Activated CD4-positive, alpha-beta memory T cell treated with anti-CD3 and anti-CD28 coated beads, Interleukin-2, amount 10 ng/mL, durations not matched to agents 7 days and 5 days (primary cell): ENCODE measurements around the gene P2RY2. TPM values are rescaled to one million over a fixed set of nuclear protein-coding genes. Genes with fewer than 3 reads are reported as not detected.

Experiments
- CTCF ChIA-PET: fragments of 350-600 bp; sonication (Branson Sonifier 250); formaldehyde crosslinking; loops from one replicate; lab custom pipeline; 2021; ENCODE audit warnings: antibody characterized with exemption, inconsistent platforms; lab: Charles Lee
- POLR2A ChIA-PET: fragments of 350-600 bp; sonication (Branson Sonifier 250); formaldehyde crosslinking; loops from one replicate; lab custom pipeline; 2021; ENCODE audit warnings: antibody characterized with exemption; lab: Charles Lee
- DNase-seq: peaks from one replicate; pipeline ENCODE4 v3.0.0-alpha.2; 2020
- H3K27ac Mint-ChIP-seq: one replicate; pipeline ENCODE4 v1.8.0; 2021; ENCODE audit warnings: mild to moderate bottlenecking, mixed read lengths
- H3K27me3 Mint-ChIP-seq: one replicate; pipeline ENCODE4 v1.8.0; 2021; ENCODE audit warnings: mixed read lengths
- H3K36me3 Mint-ChIP-seq: one replicate; pipeline ENCODE4 v1.8.0; 2021; ENCODE audit warnings: low read depth, mixed read lengths
- H3K4me1 Mint-ChIP-seq: one replicate; pipeline ENCODE4 v1.8.0; 2021; ENCODE audit warnings: mixed read lengths
- H3K4me3 Mint-ChIP-seq: one replicate; pipeline ENCODE4 v1.8.0; 2021; ENCODE audit warnings: mild to moderate bottlenecking, mixed read lengths
- H3K9me3 Mint-ChIP-seq: one replicate; pipeline ENCODE4 v1.8.0; 2021; ENCODE audit warnings: mixed read lengths
- total RNA-seq, 2 experiments: library from RNA; stranded (reverse); gene quantifications; one replicate each; pipeline ENCODE4 v1.2.3, GENCODE V29; 2021

Gene P2RY2
- total RNA-seq, 2 experiments from 2014 or later = not detected

GRCh38 chr11:73201249-73201648 lies 16.8 kb upstream of the P2RY2 start:
- no peak for DNase-seq
- Mint-ChIP-seq H3K4me3 (no peak overlapping the region), H3K36me3 (no peaks in the 10 kb centered on the region), H3K27ac (no peak overlapping the region), H3K9me3 (no peaks in the 10 kb centered on the region), H3K27me3 (peaks cover 20% of the 10 kb centered on the region), H3K4me1 (peaks cover 9% of the 10 kb centered on the region)
- POLR2A ChIA-PET = no interaction called here
- CTCF ChIA-PET = no interaction called here

- Mint-ChIP-seq H3K9me3 (no peaks in the 10 kb centered on the region), H3K27me3 (peaks cover 23% of the 10 kb centered on the region), H3K4me3 (no peak overlapping the region), H3K27ac (no peak overlapping the region), H3K4me1 (peaks cover 9% of the 10 kb centered on the region), H3K36me3 (no peaks in the 10 kb centered on the region)
- POLR2A ChIA-PET = no interaction called here
- CTCF ChIA-PET = interaction anchor here (0.6 kb wide), 1 partner anchor 15 kb away, joined by 3 read pairs; no protein-coding TSS in a partner anchor
- no peak for DNase-seq
These were observed 15.9 kb upstream of the P2RY2 start for GRCh38 chr11:73201888-73202780.

GRCh38 chr11:73203322-73203721 lies 14.8 kb upstream of the P2RY2 start:
- Mint-ChIP-seq H3K4me1 (peaks cover 9% of the 10 kb centered on the region), H3K9me3 (no peaks in the 10 kb centered on the region), H3K27me3 (peaks cover 23% of the 10 kb centered on the region), H3K36me3 (no peaks in the 10 kb centered on the region), H3K4me3 (no peak overlapping the region), H3K27ac (no peak overlapping the region)
- POLR2A ChIA-PET = no interaction called here
- DNase-seq = no peak
- CTCF ChIA-PET = no interaction called here

GRCh38 chr11:73203790-73204189 lies 14.3 kb upstream of the P2RY2 start:
- no peak overlapping the region for H3K27ac Mint-ChIP-seq

GRCh38 chr11:73204711-73205121 lies 13.4 kb upstream of the P2RY2 start:
- Mint-ChIP-seq H3K4me1 (peaks cover 9% of the 10 kb centered on the region), H3K36me3 (no peaks in the 10 kb centered on the region), H3K9me3 (no peaks in the 10 kb centered on the region), H3K27me3 (peaks cover 21% of the 10 kb centered on the region), H3K27ac (no peak overlapping the region), H3K4me3 (no peak overlapping the region)
- no peak for DNase-seq
- ChIA-PET POLR2A (interaction anchor here (0.7 kb wide), 1 partner anchor 28 kb away, joined by 3 read pairs; no protein-coding TSS in a partner anchor), CTCF (no interaction called here)

More at GRCh38 chr11:73203790-73204189, 14.3 kb upstream of the P2RY2 start:
- no peak overlapping the region for H3K4me3 Mint-ChIP-seq
- no peaks in the 10 kb centered on the region for H3K36me3 Mint-ChIP-seq
- ChIA-PET POLR2A (no interaction called here), CTCF (no interaction called here)
- peaks cover 9% of the 10 kb centered on the region for H3K4me1 Mint-ChIP-seq
- H3K9me3 Mint-ChIP-seq = no peaks in the 10 kb centered on the region
- peaks cover 21% of the 10 kb centered on the region for H3K27me3 Mint-ChIP-seq
- no peak for DNase-seq

GRCh38 chr11:73205661-73206343 lies 12.3 kb upstream of the P2RY2 start:
- DNase-seq = no peak
- CTCF ChIA-PET = interaction anchor here (1.4 kb wide), 1 partner anchor 1181 kb away, joined by 3 read pairs; no protein-coding TSS in a partner anchor
- POLR2A ChIA-PET = no interaction called here
- H3K9me3 Mint-ChIP-seq = no peaks in the 10 kb centered on the region
- H3K4me3 Mint-ChIP-seq = no peak overlapping the region
- peaks cover 18% of the 10 kb centered on the region for H3K27me3 Mint-ChIP-seq
- H3K4me1 Mint-ChIP-seq = peaks cover 9% of the 10 kb centered on the region
- no peaks in the 10 kb centered on the region for H3K36me3 Mint-ChIP-seq
- H3K27ac Mint-ChIP-seq = no peak overlapping the region

GRCh38 chr11:73206801-73207200 lies 11.3 kb upstream of the P2RY2 start:
- DNase-seq = no peak
- H3K27me3 Mint-ChIP-seq = peaks cover 18% of the 10 kb centered on the region
- H3K4me1 Mint-ChIP-seq = peaks cover 9% of the 10 kb centered on the region
- no peak overlapping the region for H3K27ac Mint-ChIP-seq
- ChIA-PET CTCF (interaction anchor here (1.2 to 1.4 kb wide), 2 partner anchors 10 to 1182 kb away, joined by 3 read pairs; no protein-coding TSS in a partner anchor), POLR2A (no interaction called here)
- no peak overlapping the region for H3K4me3 Mint-ChIP-seq
- H3K36me3 Mint-ChIP-seq = no peaks in the 10 kb centered on the region
- H3K9me3 Mint-ChIP-seq = no peaks in the 10 kb centered on the region

GRCh38 chr11:73209892-73210291 lies 8.2 kb upstream of the P2RY2 start:
- H3K4me1 Mint-ChIP-seq = peaks cover 5% of the 10 kb centered on the region
- H3K27ac Mint-ChIP-seq = no peak overlapping the region
- POLR2A ChIA-PET = no interaction called here
- no peaks in the 10 kb centered on the region for H3K9me3 Mint-ChIP-seq
- no peak for DNase-seq
- CTCF ChIA-PET = no interaction called here
- no peak overlapping the region for H3K4me3 Mint-ChIP-seq
- H3K36me3 Mint-ChIP-seq = no peaks in the 10 kb centered on the region
- peaks cover 18% of the 10 kb centered on the region for H3K27me3 Mint-ChIP-seq

GRCh38 chr11:73210916-73211667 lies 7.0 kb upstream of the P2RY2 start:
- no peaks in the 10 kb centered on the region for H3K4me1 Mint-ChIP-seq
- CTCF ChIA-PET = interaction anchor here (0.7 to 1.1 kb wide), 2 partner anchors 33 to 67 kb away, joined by 3 to 5 read pairs; no protein-coding TSS in a partner anchor

GRCh38 chr11:73213196-73214143 lies 4.6 kb upstream of the P2RY2 start:
- POLR2A ChIA-PET = no interaction called here
- Mint-ChIP-seq H3K9me3 (no peaks in the 10 kb centered on the region), H3K4me3 (no peak overlapping the region), H3K27me3 (peaks cover 11% of the 10 kb centered on the region), H3K36me3 (no peaks in the 10 kb centered on the region), H3K4me1 (peaks cover 5% of the 10 kb centered on the region), H3K27ac (no peak overlapping the region)
- CTCF ChIA-PET = no interaction called here
- DNase-seq = no peak

More at GRCh38 chr11:73210916-73211667, 7.0 kb upstream of the P2RY2 start:
- H3K27me3 Mint-ChIP-seq = peaks cover 10% of the 10 kb centered on the region
- H3K27ac Mint-ChIP-seq = no peak overlapping the region
- no peak overlapping the region for H3K4me3 Mint-ChIP-seq
- H3K36me3 Mint-ChIP-seq = no peaks in the 10 kb centered on the region
- POLR2A ChIA-PET = no interaction called here
- no peak for DNase-seq
- no peaks in the 10 kb centered on the region for H3K9me3 Mint-ChIP-seq

- POLR2A ChIA-PET = no interaction called here
- CTCF ChIA-PET = no interaction called here
- peaks cover 8% of the 10 kb centered on the region for H3K4me1 Mint-ChIP-seq
- no peaks in the 10 kb centered on the region for H3K36me3 Mint-ChIP-seq
- H3K4me3 Mint-ChIP-seq = no peak overlapping the region
- no peak overlapping the region for H3K27ac Mint-ChIP-seq
- H3K9me3 Mint-ChIP-seq = no peaks in the 10 kb centered on the region
- DNase-seq = no peak
- H3K27me3 Mint-ChIP-seq = peaks cover 23% of the 10 kb centered on the region
These were observed 2.6 kb upstream of the P2RY2 start for GRCh38 chr11:73215191-73216134.
